ENCODE data around the gene WDR17. TPM values are rescaled to one million over a fixed set of nuclear protein-coding genes. Genes with fewer than 3 reads are reported as not detected.

The WDR17 gene
- total RNA-seq, 4 donors from 2014 or later: 0.19 to 0.72 (median 0.53) TPM

- Histone ChIP-seq H3K36me3 (no peaks in the 10 kb centered on the region), H3K27ac (no peak overlapping the region), H3K9me3 (no peaks in the 10 kb centered on the region), H3K4me3 (no peak overlapping the region), H3K4me1 (peaks cover 3% of the 10 kb centered on the region), H3K27me3 (no peaks in the 10 kb centered on the region)
- DNase-seq (ENCODE audit: low spot score in 2 of 2): no peak
- WGBS: 56% methylated on average over 2 of the region's 2 CpGs
- TF ChIP-seq CTCF (IDR thresholded peaks at IDR 0.05) (no peak), POLR2A (IDR thresholded peaks at IDR 0.05) (no peak), POLR2AphosphoS5 (IDR thresholded peaks at IDR 0.05) (no peak)
Measured at GRCh38 chr4:176187624-176188023, 122.0 kb downstream of the WDR17 start.

GRCh38 chr4:176188654-176189053, 123.0 kb downstream of the WDR17 start:
- Histone ChIP-seq H3K4me1 (peaks cover 3% of the 10 kb centered on the region), H3K27me3 (no peaks in the 10 kb centered on the region), H3K9me3 (no peaks in the 10 kb centered on the region), H3K27ac (no peak overlapping the region), H3K4me3 (no peak overlapping the region), H3K36me3 (no peaks in the 10 kb centered on the region)
- TF ChIP-seq EP300 (IDR thresholded peaks at IDR 0.05): no peak
- no peak for TF ChIP-seq POLR2AphosphoS5 (IDR thresholded peaks at IDR 0.05)
- no peak for TF ChIP-seq CTCF (IDR thresholded peaks at IDR 0.05)
- TF ChIP-seq POLR2A (IDR thresholded peaks at IDR 0.05): no peak
- DNase-seq (ENCODE audit: low spot score in 2 of 2): no peak

- Histone ChIP-seq H3K4me3 (no peak overlapping the region), H3K27ac (no peak overlapping the region)
- WGBS: 64% methylated on average over 11 of the region's 11 CpGs
Measured at GRCh38 chr4:176189891-176190795, 124.5 kb downstream of the WDR17 start.

DNA sequence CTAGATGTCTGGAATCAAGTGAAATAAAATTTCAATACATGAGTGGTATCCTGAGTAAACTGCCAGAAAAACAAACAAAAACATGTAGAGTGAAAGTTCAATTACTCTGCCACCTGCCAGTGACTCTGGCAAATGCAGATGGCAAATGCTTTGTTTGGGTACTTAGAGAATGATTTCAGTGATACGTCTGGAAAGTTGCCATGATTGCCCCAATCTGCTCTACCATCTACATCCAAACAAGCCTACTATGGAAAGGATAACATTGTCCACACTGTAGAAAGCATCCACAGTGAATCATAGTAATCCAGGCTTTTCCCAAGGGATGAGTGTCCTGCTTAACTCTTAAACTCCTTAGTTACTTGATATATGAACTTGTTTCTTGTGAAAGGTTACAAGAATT, 126.3 kb downstream of the WDR17 start:
- no peak for TF ChIP-seq POLR2A (IDR thresholded peaks at IDR 0.05)
- TF ChIP-seq EP300 (IDR thresholded peaks at IDR 0.05): no peak
- no peak for TF ChIP-seq POLR2AphosphoS5 (IDR thresholded peaks at IDR 0.05)
- TF ChIP-seq CTCF (IDR thresholded peaks at IDR 0.05): no peak
- H3K9me3 ChIP-seq: no peaks in the 10 kb centered on the region
- H3K27ac ChIP-seq: no peak overlapping the region
- peaks cover 5% of the 10 kb centered on the region for H3K4me1 ChIP-seq
- H3K27me3 ChIP-seq: no peaks in the 10 kb centered on the region
- WGBS: 38% methylated on average over 1 of the region's 1 CpG
- no peak overlapping the region for H3K4me3 ChIP-seq
- DNase-seq (ENCODE audit: low spot score in 2 of 2): no peak
- H3K36me3 ChIP-seq: no peaks in the 10 kb centered on the region

More at GRCh38 chr4:176189891-176190795, 124.5 kb downstream of the WDR17 start:
- no peaks in the 10 kb centered on the region for H3K36me3 ChIP-seq
- TF ChIP-seq CTCF (IDR thresholded peaks at IDR 0.05) (no peak), POLR2AphosphoS5 (IDR thresholded peaks at IDR 0.05) (no peak), EP300 (IDR thresholded peaks at IDR 0.05) (no peak), POLR2A (IDR thresholded peaks at IDR 0.05) (no peak)
- no peak for DNase-seq (ENCODE audit: low spot score in 2 of 2)
- peaks cover 7% of the 10 kb centered on the region for H3K4me1 ChIP-seq
- H3K9me3 ChIP-seq: no peaks in the 10 kb centered on the region
- H3K27me3 ChIP-seq: no peaks in the 10 kb centered on the region

DNA sequence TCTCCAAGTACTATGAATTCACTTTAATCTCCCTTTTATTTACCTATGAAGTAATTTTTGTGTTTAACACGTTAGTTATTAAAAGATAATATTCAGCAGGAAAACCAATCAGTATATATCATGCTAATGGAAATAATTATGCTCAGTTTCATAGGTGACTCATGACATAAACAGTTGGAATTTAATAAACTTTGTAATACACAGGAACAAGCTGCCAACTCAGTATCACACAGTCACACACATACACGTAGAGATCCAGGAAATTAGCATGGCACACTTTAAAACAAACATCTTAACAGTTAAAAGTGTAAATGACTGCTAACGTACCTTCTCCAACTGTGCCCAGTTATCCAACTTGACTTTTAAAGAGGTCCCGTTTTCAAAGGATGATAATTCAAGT, 127.5 kb downstream of the WDR17 start:
- no peak for DNase-seq (ENCODE audit: low spot score in 2 of 2)
- peaks cover 5% of the 10 kb centered on the region for H3K4me1 ChIP-seq
- no peaks in the 10 kb centered on the region for H3K36me3 ChIP-seq
- WGBS: 20% methylated on average over 4 of the region's 4 CpGs
- no peak overlapping the region for H3K27ac ChIP-seq
- TF ChIP-seq POLR2AphosphoS5 (IDR thresholded peaks at IDR 0.05) (no peak), CTCF (IDR thresholded peaks at IDR 0.05) (no peak), POLR2A (IDR thresholded peaks at IDR 0.05) (no peak), EP300 (IDR thresholded peaks at IDR 0.05) (no peak)
- H3K4me3 ChIP-seq: no peak overlapping the region
- no peaks in the 10 kb centered on the region for H3K27me3 ChIP-seq
- H3K9me3 ChIP-seq: no peaks in the 10 kb centered on the region
